Activated CD4-positive, alpha-beta T cell treated with anti-CD3 and anti-CD28 coated beads for 48 hours (primary cell): ENCODE data around the gene ADCY3.

Experiments
- DNase-seq: peaks from one replicate; pipeline ENCODE4 v3.0.0-alpha.2; 2020

ADCY3 gene

DNA sequence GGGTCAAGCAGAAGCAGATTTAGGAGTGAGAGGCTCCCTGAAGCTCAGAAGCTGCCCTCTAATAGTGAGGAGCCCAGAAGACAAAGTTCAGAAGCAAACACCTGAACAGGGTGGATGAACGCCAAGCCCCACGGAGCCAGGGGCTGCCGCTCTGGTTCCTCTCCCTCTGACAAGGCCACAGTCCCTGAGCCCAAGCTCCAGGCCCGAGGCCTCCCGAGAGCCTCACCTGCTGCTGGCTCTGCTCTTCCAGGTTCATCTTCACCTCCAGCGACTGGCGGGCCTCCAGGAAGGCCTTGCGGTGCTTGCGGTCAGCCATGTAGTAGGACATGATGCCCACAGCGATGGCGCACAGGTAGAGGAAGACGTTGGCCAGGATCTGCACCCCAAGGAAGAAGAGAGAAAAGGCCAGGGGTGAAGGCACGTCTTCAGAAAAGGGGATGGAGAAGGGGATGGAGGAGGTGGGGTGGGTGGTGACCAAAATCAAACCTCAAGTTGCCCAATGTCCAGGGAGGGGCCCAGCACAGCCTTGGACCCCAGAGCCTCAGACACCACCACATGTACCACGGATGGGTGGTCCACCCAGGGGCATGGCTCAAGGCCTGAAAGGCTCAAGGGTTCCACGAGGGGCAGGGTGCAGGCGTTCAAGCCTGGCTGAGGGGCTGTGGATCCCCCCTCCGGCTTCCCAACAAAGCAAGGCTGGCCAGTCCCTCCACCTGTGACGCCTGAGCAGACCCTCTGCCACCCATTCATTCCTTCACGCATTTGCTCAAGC lies 47.5 kb downstream of the ADCY3 start:
- DNase-seq = no peak

DNA sequence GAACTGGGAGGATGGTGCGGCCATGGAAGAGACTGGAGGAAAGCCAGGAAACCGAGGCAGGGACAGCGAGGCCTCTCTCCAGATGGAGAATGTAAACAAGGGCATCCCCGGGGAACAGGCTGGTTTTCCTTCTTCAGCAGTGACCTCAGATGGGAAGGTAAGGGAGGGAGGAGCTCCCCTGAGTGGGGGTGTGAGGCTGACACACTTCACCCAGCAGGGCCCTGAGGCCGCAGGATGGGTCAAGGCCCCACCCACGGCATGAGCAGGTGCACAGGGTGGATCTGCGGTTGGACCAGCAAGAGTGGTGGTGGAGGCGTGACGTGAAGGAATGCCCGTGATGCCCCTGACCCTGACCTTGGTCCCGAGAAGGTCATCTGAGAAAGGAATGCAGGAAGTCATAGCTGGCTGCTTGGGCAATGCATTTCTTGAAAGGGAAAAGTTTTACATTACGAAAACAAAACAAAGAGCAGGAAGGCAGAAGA lies 48.1 kb downstream of the ADCY3 start:
- DNase-seq = no peak

DNA sequence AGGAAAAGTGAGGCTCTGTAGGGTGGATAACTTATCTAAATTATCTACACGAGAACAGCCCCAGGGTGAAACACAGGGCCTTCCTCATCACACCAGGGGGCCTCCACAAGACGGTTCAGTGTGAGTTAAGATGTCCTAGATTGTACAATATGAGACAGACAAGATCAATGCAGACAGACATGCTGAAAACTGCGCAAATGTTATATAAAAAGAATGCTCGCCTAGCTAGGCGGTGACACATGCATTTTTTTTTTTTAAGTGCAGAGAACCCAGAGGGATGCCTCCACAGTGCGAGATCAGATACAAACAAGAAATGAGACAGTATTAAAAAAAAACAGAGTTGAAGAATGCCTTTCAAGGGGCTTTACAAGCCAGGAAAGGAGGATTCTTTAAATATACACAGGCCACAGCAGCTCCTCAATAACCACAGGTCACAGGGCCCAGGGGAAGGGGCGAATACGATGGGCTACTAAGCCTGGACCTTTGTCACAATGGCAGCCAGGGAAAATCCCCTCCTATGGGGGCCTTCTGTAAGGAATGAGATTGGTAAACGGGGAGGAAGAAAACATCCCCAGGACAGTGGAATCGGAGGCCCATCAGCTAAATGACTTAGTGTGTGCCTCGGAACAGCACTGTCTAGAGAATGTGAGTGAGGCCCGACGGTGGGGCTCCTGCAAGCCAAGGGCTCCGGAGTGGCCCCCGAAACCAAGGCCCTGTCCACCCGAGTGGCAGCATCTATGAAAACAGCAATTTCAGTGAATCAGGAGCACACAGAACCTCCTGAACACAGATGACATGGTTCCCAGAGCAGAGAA lies 48.9 kb downstream of the ADCY3 start:
- no peak for DNase-seq

DNA sequence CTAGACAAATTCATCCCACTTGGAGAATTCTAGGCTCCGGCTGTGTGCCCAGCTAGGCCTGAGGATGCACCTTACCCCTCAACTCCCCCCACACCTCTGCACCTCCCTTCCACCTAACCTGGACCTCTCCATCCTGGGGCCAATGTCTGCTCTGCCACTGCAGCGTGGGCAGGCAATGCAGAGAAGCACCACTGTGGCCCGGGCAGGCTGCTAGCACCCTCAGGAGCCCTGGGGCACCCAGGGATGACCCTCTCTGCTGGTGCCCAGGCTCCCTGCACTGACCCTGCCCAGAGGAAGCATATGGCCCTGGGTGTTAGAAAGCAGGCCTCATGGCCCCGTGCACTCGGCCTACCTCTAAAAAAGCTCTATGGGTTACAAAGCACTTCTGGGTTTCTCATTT lies 49.6 kb downstream of the ADCY3 start:
- DNase-seq = no peak

DNA sequence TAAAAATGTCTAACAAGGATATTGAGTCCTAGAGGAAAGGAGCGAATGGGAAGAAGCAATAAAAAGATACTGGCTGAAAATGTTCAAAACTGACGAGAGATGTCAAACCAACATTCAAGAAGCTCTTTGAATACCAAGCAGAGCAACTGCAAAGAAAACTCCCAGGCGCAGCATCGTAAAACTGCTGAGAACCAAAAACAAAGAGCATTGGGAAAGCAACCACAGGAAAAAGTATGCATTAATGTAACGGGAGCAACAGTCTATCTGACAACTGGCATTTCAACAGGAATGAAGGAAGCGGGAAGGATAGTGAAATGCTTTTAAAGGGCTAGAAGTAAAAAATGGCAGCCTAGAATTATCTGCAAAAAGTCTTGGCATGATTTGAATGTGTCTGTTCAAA lies 53.1 kb downstream of the ADCY3 start:
- no peak for DNase-seq

DNA sequence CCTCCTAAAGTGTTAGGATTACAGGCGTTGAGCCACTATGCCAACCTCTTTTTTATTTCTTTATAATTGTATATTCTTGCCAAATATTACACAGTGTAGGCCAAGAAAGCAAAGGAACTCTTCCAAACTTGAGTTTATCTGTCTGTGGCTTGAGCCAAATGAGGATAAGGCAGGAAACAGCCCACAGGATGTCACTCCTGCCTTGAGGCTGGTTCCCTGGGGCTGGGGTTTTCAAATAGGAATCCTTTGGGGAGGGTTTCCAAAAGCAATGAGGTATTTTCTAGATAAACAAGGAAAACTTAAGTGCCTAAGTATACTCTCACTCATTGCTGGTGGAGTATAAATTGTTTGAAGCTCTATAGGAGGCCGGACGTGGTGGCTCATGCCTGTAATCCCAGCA lies 56.4 kb downstream of the ADCY3 start:
- no peak for DNase-seq

DNA sequence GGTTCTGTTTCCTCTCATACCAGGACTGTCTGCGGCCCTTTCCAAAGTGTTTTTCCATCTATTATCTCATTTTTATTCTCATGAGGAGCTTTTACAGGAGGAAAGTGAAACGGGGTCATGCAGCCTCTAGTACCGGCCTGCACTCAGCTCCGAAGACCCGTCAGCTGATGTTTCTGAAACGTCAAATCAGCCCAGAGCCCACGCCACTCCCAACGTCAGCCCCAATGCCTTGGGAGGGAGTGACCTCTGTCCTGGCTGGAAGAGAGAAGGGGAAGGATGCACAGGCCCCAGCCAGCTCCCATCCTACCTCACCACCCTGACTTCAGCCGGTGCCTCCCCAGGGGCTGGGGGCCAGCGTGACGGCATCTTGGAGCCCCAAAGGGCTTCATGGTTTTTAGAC lies 58.5 kb downstream of the ADCY3 start:
- DNase-seq = no peak

DNA sequence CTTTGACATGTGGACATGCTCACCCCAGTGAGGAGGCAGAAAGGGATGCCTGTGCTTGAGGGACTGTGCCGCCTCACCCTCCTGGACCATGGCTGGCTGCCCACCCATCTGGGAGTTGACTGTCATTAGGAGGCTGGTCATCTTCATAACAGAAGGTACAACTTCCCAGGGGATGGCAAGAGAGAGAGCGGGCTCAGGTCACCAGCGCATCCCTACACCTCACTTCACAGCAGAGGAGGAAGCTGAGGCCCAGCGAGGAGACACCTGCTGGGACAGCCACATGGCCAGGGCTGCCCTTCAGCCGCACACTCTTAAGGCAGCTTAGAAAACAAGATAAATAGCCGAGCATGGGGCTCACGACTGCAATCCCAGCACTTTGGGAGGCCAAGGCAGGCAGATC lies 59.4 kb downstream of the ADCY3 start:
- DNase-seq = no peak

DNA sequence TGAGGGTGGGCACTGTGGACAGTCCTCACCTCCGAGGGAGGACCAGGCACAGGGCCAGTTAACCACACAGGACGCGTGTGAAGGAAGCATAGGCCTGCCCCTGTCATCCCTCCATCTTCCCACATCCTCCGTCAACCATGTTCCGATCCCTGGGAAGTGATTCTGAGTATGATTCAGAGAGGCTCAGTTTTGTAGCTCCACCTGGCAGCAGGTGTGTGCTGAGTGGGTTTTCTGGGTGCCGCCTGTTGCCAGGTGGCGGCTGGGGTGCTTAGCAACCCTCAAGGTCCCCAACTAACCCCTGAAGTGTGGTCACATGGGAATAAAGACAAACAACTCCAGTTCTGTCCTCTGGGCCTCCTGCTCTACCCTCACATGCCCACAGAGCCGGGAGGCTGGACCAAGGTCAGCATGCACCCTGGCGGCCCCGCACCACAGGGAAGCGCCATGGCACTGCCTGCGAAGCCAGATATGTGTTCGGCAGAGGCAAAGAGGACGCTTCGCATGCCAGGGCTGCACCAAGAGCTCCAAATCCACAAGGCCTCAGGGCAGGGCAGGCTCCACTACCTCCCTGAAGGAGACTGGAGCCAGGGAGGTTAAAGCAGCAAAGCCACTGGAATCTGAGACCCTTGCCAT lies 60.0 kb downstream of the ADCY3 start:
- DNase-seq = no peak

DNA sequence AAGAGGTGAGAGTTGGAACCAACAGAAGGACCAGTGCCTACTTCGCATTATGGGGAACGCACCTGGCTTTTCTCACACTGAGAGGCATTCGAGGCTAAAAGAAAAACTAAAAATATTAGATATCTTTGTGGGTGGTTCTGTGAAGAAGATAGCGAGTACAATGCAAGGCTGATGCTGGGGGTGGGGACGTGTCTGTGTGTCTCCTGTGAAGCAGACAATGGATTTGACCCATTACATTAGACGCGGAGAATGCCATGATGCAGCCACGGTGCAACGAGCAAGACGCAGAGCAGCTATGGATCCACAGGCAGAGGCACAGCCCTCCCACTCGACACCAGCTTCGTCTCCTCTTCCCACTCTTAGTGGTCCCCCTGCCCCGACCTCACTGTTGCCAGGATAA lies 61.0 kb downstream of the ADCY3 start:
- no peak for DNase-seq

DNA sequence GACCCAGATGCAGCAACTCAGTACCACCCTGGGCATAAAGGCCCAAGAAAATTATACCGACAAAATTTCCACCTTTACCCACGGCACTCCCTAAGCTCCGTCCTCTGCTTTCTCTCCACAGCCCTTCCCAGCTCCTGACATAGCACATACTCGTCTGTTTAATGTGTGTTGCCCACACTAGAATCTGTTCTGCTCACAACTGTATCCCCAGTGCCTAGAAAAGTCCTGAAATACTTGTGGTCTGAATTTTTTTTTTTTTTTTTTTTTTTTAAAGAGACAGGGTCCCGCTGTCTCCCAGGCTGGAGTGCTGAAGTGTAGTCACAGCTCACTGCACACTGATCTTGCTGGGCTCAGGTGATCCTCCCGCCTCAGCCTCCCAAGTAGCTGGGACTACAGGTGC lies 62.3 kb downstream of the ADCY3 start:
- DNase-seq = no peak

DNA sequence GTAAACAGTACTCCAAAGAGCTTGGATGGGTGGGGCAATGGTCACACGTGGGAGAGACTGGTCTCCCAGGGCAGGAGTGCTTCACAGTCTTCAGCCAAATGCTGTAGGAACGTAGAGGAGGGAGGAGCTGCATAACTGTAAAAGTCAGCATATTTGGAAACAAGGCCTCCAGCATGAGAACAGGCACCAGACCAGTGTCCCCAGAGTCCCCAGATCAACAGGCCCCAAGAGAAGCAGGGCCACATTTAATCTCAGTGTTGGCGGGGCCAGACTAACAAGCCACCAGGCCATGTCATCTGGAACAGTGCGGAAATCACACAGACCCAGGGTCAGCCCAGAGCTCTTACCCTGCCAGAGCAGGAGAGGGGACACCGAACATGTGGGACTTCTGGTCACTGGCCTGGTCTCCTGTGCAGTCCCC lies 63.2 kb downstream of the ADCY3 start:
- DNase-seq = no peak

DNA sequence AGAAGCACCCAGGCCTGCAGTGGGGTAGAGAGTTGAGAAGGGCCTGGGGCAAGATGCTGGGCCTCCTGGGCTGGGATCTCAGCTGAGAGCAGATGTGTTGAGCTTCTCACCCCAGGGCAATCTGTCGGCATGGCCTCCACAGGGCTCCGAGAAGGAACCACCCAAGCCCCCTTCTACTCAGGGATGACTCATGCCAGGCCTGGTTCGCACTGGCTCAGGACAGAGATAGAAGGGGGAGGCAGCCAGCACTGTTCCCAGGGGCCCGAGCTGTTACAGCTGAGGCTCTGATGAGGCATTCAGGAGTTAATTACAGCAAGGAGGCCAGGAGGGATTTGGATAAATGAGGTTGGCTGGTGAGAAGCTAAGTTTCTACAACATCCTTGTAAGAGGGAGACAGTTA lies 64.3 kb downstream of the ADCY3 start:
- no peak for DNase-seq

DNA sequence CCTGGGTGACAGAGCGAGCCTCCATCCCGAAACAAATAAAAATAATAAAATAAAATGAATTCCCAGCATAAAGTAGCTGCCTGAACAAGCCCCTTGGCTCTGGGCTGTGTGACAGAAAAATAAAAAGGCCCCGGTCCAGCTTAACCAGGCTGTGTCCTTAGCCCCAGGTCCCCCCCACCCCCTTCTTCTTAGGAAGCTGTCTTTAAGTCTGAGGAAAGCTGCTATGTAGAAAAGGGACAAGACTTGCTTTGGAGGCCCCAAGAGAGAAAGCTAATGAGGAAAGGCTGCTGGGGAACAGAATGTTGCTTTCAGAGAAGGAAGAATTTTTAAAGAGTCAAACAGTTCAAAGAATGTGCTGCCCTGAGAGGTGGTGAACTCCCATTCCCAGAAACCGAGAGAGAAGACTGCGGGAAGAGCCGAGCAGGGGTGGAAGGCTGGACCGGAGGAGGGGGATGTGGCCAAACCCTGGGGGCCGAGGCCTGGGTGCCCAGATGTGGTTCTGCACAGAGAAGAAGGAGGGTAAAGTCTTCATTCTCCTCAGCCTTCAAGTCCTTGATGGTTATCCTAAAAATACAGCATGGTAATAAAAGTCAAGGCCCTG lies 64.9 kb downstream of the ADCY3 start:
- no peak for DNase-seq

DNA sequence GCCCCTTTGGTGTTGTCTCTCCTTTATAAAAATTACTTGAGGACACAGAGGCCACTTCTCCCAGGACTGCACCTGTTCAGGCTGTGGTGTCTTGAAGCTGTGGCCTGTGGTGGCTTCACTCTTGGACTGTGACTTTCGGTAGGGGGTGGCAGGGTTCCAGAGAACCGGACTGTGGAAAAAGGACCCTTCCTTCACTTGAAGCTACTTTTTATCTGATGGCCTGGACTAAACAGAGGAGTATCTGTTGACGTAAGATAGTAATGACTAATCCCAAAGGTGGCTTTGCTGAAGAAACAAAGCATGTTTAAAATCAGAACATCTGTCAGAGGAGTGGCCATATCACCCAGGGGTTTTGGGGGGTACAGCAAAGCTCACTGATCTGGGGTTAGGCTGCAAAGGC lies 66.0 kb downstream of the ADCY3 start:
- DNase-seq = no peak

DNA sequence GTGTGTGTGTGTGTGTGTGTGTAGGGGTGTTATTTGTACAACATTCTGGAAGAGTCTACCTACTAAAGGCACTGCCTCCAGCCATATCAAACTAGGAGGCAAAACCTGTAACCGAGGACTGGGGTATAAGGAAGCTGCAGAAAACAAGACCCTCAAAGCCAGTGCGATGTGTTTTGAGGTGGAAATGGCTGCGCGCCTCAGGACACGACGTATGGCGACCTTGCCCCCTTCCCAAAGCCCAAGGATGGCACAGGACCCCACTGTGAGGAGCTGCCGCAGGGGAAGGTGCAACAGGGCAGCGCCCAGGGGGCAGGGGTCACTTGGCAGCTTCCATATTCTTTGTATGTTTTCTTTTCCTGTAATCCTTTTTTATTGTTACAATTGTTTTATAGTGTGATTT lies 67.0 kb downstream of the ADCY3 start:
- no peak for DNase-seq

DNA sequence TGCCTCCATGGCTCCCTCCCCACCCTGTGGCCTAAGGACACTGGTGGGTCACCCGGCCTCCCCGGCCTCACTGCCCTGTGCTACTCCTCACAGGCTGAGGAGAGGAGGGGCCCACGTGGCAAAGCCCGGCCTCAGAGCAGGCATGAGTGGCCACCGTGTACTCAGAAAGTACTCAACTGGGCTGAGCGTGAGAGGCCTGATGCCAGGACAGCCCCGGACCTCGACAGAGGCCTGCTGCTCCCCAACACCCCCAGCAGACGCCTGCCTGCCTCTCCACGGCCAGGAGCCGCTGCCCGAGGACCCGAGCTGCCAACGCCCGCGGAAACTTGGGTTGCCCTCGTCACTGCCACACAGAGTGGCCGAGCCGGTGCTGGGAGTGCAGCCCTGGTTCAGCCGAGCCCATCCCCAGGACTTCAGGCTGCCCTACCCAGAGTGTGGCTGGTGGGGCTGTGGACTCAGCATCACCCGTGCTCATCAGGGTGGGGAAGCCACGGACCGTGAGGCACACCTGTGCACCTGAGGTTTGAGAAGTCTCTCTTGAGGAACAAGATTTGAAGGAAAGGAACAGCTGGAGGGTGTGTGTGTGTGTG lies 67.5 kb downstream of the ADCY3 start:
- DNase-seq = no peak

DNA sequence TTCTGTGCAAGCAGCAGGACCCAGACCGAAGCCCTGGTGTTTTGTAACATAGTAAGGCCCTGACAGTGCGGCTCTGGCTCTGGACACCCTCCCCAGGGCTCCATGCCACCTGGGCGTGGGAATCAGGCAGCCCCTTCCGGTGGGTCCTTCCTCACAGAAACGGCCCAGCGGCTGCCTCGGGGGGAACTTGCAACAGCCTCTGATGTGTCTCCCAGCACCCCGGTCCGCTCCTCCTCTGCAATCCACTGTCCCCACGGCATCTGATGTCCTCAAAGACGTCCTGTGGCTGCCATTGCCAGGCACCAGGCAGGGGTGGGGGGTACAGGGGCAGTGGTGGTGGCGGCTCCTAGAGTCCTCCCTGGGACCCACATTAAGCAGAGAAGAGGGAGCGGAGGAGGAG lies 68.0 kb downstream of the ADCY3 start:
- DNase-seq = no peak

DNA sequence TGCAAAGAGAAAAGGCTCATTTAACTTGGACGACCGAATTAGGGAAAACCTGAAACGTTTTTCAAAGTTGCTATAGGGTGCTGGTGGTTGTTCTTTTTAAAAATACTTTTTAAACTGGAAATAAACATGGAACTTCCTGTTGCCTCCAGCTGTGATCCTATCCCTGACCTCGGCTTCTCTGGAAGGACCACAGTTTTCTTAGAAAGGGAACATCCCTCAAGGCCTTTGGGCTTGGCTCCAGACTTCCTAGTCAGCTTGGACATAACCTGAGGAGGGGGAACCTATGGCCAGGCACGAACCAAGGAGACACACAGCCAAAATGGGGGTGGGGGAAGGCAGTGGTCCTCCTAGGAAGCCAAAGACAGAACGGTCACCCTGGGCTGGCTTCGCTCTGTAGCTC lies 69.1 kb downstream of the ADCY3 start:
- DNase-seq = no peak

DNA sequence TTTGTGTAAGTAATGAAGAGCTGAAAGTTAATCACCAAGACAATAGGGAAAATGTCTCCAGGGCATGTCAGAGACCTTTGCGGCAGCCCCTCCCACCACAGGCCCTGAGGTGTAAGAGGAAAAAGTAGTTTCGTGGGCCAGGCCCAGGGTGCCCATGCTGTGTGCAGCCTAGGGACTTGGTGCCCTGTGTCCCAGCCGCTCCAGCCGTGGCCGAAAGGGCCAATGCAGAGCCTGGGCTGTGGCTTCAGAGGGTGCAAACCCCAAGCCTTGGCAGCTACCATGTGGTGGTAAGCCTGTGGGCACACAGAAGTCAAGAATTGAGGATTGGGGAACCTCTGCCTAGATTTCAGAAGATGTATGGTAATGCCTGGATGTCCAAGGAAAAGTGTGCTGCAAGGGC lies 74.3 kb downstream of the ADCY3 start:
- DNase-seq = no peak

DNA sequence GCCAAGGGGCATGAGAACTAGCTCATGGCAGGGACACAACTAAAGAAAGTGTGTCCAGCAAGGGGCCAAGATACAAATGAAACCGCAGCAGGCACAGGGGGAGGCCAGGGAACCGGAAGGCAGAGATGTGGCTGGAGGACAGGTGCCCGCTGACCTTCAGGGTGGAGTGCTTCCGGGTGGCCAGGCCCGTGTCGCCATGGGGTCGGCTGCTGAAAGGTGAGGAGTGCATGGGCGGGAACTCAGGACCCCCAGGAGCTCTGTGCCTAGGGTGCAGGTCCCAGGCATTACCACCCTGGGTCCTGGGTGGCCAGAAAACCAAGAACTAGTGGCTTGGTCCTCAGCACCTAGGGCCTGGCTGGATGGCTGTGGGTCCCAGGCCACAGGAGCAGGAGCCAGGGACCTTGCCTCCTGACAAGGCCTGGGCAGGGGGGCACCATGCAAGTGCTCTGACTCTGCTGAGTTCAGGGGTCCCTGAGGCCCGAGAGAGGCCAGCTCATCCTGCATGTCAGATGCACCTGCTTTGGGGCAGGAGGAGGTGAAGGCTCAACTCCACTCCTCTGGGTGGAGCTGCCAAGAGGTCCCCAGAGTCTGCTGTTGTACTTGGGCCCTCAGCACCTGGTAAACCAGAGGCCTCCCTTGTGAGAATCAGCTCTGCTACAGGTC lies 75.9 kb downstream of the ADCY3 start:
- DNase-seq = no peak

DNA sequence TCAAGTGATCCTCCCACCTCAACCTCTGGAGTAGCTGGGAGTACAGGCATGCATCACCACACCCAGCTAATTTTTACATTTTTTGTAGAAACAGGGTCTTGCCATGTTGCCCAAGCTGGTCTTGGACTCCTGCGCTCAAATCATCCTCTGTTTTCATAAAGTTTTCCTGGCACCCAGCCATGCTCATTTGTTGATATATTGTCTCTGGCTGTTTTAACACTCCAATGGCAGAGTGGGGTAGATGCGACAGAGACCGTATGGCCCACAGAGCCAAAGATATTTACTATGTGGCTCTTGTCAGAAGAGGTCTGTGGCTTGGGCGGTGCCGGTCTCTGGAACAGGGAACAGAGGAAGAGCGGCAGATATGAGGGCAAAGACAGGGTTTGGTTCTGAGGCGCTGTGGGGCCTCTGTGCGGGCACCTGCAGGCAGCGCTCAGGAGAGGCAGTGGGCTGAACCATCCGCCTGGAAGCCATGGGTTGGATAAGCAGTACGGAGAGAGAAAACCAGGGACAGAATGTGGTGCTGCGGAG lies 76.6 kb downstream of the ADCY3 start:
- DNase-seq = no peak
